HL-60 (cell line): Measurements from ENCODE around the gene CACNA2D1.

Source experiments
- DNase-seq, 2 experiments: peaks; one replicate each; pipeline ENCODE4 v3.0.0-alpha.2; 2010 to 2020; ENCODE audit warnings: low read depth in 1 of 2, low spot score in 1 of 2
- H3K27ac ChIP-seq: fragments of 250-450 bp; sonication (Bioruptor Pico); replicated peaks from 2 replicates; pipeline ENCODE4 v1.5.1; 2020; ENCODE audit warnings: mild to moderate bottlenecking, moderate library complexity
- H3K27me3 ChIP-seq: fragments of 250-450 bp; sonication (Bioruptor Pico); 2 replicates; pipeline ENCODE4 v1.5.1; 2021; ENCODE audit warnings: mild to moderate bottlenecking, moderate library complexity; ENCODE audit not compliant: insufficient read depth, poor library complexity, severe bottlenecking
- H3K4me3 ChIP-seq: replicated peaks from 2 replicates; pipeline ENCODE4 v1.5.1; 2011; ENCODE audit warnings: mild to moderate bottlenecking, control low read depth, low read length; ENCODE audit not compliant: insufficient read depth
- GABPA ChIP-seq: IDR thresholded peaks from 2 replicates; pipeline ENCODE4 v1.6.1; 2012; ENCODE audit warnings: low read depth
- POLR2AphosphoS5 ChIP-seq: IDR thresholded peaks from 2 replicates; pipeline ENCODE4 v1.6.1; 2012; ENCODE audit warnings: low read depth
- SPI1 ChIP-seq: IDR thresholded peaks from 2 replicates; pipeline ENCODE4 v1.6.1; 2012; ENCODE audit warnings: low read depth, mild to moderate bottlenecking, borderline replicate concordance
- TF ChIP-seq, protein P1 (sequence below): IDR thresholded peaks from 2 replicates; pipeline ENCODE4 v1.6.1; 2012; ENCODE audit warnings: low read depth; ENCODE audit not compliant: insufficient replicate concordance
- TF ChIP-seq, protein P2 (sequence below): IDR thresholded peaks from one replicate; pipeline ENCODE4 v1.5.1; 2011; ENCODE audit warnings: low read length, control low read depth, inconsistent platforms; ENCODE audit not compliant: insufficient read depth

The CACNA2D1 gene

DNA sequence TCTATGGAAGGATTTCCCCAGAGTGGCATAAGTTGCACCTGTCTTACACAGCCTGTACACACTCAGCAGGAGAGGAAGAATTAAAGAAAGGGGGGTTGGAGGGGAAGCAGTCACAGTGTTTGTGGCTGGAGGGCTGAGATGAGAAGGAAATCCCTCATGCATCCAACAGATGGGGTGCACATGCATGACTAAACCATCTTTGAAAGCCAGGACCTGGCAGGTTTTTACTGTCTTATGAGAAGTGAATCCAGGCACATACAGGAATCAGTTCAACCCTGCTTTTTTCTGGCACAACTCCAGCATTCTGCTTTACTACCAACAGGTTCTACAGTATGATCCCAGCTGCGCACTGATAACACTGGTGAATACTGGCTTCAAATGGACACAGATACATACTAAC is 107.7 kb downstream of the CACNA2D1 start:
- H3K4me3 ChIP-seq, result no peak overlapping the region
- DNase-seq, result no peak
- no peaks in the 10 kb centered on the region for H3K27me3 ChIP-seq
- no peak for TF ChIP-seq GABPA
- TF ChIP-seq POLR2AphosphoS5, result no peak
- TF ChIP-seq, protein P1, sequence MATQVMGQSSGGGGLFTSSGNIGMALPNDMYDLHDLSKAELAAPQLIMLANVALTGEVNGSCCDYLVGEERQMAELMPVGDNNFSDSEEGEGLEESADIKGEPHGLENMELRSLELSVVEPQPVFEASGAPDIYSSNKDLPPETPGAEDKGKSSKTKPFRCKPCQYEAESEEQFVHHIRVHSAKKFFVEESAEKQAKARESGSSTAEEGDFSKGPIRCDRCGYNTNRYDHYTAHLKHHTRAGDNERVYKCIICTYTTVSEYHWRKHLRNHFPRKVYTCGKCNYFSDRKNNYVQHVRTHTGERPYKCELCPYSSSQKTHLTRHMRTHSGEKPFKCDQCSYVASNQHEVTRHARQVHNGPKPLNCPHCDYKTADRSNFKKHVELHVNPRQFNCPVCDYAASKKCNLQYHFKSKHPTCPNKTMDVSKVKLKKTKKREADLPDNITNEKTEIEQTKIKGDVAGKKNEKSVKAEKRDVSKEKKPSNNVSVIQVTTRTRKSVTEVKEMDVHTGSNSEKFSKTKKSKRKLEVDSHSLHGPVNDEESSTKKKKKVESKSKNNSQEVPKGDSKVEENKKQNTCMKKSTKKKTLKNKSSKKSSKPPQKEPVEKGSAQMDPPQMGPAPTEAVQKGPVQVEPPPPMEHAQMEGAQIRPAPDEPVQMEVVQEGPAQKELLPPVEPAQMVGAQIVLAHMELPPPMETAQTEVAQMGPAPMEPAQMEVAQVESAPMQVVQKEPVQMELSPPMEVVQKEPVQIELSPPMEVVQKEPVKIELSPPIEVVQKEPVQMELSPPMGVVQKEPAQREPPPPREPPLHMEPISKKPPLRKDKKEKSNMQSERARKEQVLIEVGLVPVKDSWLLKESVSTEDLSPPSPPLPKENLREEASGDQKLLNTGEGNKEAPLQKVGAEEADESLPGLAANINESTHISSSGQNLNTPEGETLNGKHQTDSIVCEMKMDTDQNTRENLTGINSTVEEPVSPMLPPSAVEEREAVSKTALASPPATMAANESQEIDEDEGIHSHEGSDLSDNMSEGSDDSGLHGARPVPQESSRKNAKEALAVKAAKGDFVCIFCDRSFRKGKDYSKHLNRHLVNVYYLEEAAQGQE, result no peak
- TF ChIP-seq SPI1, result no peak
- TF ChIP-seq, protein P2, sequence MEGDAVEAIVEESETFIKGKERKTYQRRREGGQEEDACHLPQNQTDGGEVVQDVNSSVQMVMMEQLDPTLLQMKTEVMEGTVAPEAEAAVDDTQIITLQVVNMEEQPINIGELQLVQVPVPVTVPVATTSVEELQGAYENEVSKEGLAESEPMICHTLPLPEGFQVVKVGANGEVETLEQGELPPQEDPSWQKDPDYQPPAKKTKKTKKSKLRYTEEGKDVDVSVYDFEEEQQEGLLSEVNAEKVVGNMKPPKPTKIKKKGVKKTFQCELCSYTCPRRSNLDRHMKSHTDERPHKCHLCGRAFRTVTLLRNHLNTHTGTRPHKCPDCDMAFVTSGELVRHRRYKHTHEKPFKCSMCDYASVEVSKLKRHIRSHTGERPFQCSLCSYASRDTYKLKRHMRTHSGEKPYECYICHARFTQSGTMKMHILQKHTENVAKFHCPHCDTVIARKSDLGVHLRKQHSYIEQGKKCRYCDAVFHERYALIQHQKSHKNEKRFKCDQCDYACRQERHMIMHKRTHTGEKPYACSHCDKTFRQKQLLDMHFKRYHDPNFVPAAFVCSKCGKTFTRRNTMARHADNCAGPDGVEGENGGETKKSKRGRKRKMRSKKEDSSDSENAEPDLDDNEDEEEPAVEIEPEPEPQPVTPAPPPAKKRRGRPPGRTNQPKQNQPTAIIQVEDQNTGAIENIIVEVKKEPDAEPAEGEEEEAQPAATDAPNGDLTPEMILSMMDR, result no peak
- no peak overlapping the region for H3K27ac ChIP-seq

DNA sequence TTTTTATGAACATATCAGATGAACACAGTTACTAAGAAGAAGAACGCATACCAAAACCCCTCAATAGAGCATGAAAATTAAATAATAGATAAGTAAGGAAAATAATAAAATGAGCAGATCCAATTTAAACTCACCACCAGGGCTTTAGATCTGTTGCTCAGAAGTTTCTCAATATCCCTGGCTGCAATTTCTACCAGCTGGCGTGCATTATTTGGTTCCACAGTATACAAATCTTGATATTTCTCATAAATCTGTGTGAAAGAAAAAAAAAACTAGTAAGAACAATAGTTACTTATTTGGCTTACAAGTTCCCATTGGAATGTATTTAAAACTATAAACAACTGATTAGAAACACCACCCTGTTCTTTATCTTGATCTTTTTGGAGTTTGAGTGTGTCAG is 108.6 kb downstream of the CACNA2D1 start:
- Histone ChIP-seq H3K27ac (no peak overlapping the region), H3K27me3 (no peaks in the 10 kb centered on the region), H3K4me3 (no peak overlapping the region)
- no peak for DNase-seq
- no peak for TF ChIP-seq GABPA
- no peak for TF ChIP-seq POLR2AphosphoS5
- TF ChIP-seq, protein P2, result no peak
- TF ChIP-seq, protein P1, result no peak
- no peak for TF ChIP-seq SPI1

DNA sequence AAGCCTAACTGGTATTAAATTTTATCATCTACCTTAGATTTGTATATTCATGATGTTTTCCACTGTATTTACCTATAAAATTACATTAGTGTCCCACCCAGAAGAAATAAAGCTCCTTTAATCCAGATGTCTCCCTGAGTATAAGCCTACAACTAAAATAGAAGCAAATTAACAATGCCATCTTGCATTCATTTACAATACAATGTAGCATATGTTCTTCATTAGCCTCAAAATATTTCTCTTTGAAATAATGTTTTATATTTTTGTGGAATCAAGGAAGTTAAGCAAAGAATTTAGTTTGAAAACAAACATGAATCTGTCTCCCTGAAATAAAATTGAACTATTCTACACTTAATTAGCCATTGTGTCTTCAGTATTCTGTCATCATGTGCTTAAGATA is 112.3 kb downstream of the CACNA2D1 start:
- no peak for DNase-seq
- TF ChIP-seq GABPA (no peak), POLR2AphosphoS5 (no peak), SPI1 (no peak)
- TF ChIP-seq, protein P2, result no peak
- TF ChIP-seq, protein P1, result no peak
- Histone ChIP-seq H3K27ac (no peak overlapping the region), H3K27me3 (no peaks in the 10 kb centered on the region), H3K4me3 (no peak overlapping the region)
